GM12878 (cell line): ENCODE data around the gene PAQR5. TPM values are rescaled to one million over a fixed set of nuclear protein-coding genes. Genes with fewer than 3 reads are reported as not detected.

Source experiments
- ATAC-seq: fragments of 200-7000 bp; cut with Tn5 transposase; 3 replicates; pipeline ENCODE4 v1.9.1; 2020; ENCODE audit warnings: mild to moderate bottlenecking, moderate library complexity
- BruUV-seq: library from RNA; stranded (reverse); fragments of 400-500 nt; replicated peaks from 2 replicates; lab custom pipeline; 2021; lab: Mats Ljungman, UMichigan
- CTCF ChIA-PET: fragments of 300-600 bp; sonication (Branson Sonifier 250); formaldehyde crosslinking; extraction: SDS; loops from one replicate; lab custom pipeline; 2021; ENCODE audit warnings: inconsistent platforms; lab: Yijun Ruan, JAX
- POLR2A ChIA-PET: fragments of 350-600 bp; formaldehyde crosslinking; extraction: SDS; loops from one replicate; lab custom pipeline; 2021; ENCODE audit warnings: inconsistent platforms; lab: Charles Lee
- RAD21 ChIA-PET: fragments of 300-600 bp; sonication (Branson Sonifier 250); formaldehyde crosslinking; loops from one replicate; lab custom pipeline; 2023; ENCODE audit warnings: antibody characterized with exemption; ENCODE audit not compliant: unreplicated experiment; lab: Charles Lee
- SMC1A ChIA-PET: fragments of 300-600 bp; sonication (Branson Sonifier 250); formaldehyde crosslinking; loops from one replicate; lab custom pipeline; 2023; ENCODE audit not compliant: unreplicated experiment, uncharacterized antibody; lab: Charles Lee
- DNase-seq: peaks from one replicate; pipeline ENCODE4 v3.0.0-alpha.2; 2011; ENCODE audit warnings: low read depth, low spot score
- FAIRE-seq: peaks from 3 replicates; lab custom pipeline; 2011; peaks lifted over from hg19 to GRCh38; lab: Jason Lieb, UNC
- H2AFZ ChIP-seq: 2 replicates; pipeline ENCODE4 v1.6.0; 2011; ENCODE audit warnings: low read depth, low read length, control low read depth; ENCODE audit not compliant: control insufficient read depth
- H3K27ac ChIP-seq: 2 replicates; pipeline ENCODE4 v1.5.1; 2011; ENCODE audit warnings: control low read depth; ENCODE audit not compliant: control insufficient read depth, insufficient read depth
- H3K27me3 ChIP-seq, 2 experiments: replicated peaks in 1 of 2; 2 replicates each; pipeline versions ENCODE4 v1.6.0 to v1.6.1; 2011; ENCODE audit warnings: low read length in 1 of 2; ENCODE audit not compliant: control insufficient read depth in 2 of 2, insufficient read depth in 2 of 2
- H3K36me3 ChIP-seq, 2 experiments: 2 replicates each; pipeline ENCODE4 v1.5.1; 2011; ENCODE audit warnings: low read length in 1 of 2; ENCODE audit not compliant: control insufficient read depth in 2 of 2, insufficient read depth in 2 of 2
- H3K4me1 ChIP-seq: 2 replicates; pipeline ENCODE4 v1.6.1; 2011; ENCODE audit warnings: mild to moderate bottlenecking, low read length, moderate library complexity, mixed read lengths; ENCODE audit not compliant: control insufficient read depth, insufficient read depth
- H3K4me2 ChIP-seq: 2 replicates; pipeline ENCODE4 v1.6.0; 2011; ENCODE audit warnings: control low read depth; ENCODE audit not compliant: control insufficient read depth, insufficient read depth
- H3K4me3 ChIP-seq: fragments of 200-600 bp; sonication (generic); 2 replicates; pipeline ENCODE4 v1.5.1; 2016
- H3K79me2 ChIP-seq: 2 replicates; pipeline ENCODE4 v1.6.0; 2011; ENCODE audit warnings: low read length; ENCODE audit not compliant: control insufficient read depth, insufficient read depth
- H3K9ac ChIP-seq: 2 replicates; pipeline ENCODE4 v1.8.0; 2011; ENCODE audit warnings: low read length, control low read depth, mixed read lengths; ENCODE audit not compliant: control insufficient read depth, insufficient read depth
- H3K9me3 ChIP-seq: replicated peaks from 3 replicates; pipeline ENCODE4 v1.5.1; 2011; ENCODE audit warnings: mild to moderate bottlenecking, low read length; ENCODE audit not compliant: control insufficient read depth, insufficient read depth
- H4K20me1 ChIP-seq: 2 replicates; pipeline ENCODE4 v1.6.0; 2011; ENCODE audit not compliant: control insufficient read depth, insufficient read depth
- ASH2L ChIP-seq: fragments of 300-600, 200-600 bp; sonication (generic); IDR thresholded peaks from 2 replicates; pipeline ENCODE4 v1.6.1; 2017; ENCODE audit warnings: low read depth, mild to moderate bottlenecking, borderline replicate concordance
- BCL11A ChIP-seq: IDR thresholded peaks from 2 replicates; pipeline ENCODE4 v1.6.1; 2011; ENCODE audit warnings: low read depth, low read length
- GABPA ChIP-seq: IDR thresholded peaks from 2 replicates; pipeline ENCODE4 v1.6.1; 2014; ENCODE audit warnings: antibody characterized with exemption, low read depth, mild to moderate bottlenecking, inconsistent platforms
- MAX ChIP-seq: IDR thresholded peaks from 2 replicates; pipeline ENCODE4 v1.6.1; 2012; ENCODE audit warnings: low read depth, low read length, improper control_type of control experiment
- NR2F1 ChIP-seq: fragments of 450-650 bp; conservative IDR thresholded peaks from 2 replicates; pipeline ENCODE4 v1.6.1; 2017; ENCODE audit warnings: mild to moderate bottlenecking
- POLR2A ChIP-seq: IDR thresholded peaks from 2 replicates; pipeline ENCODE4 v1.6.1; 2011; ENCODE audit warnings: low read depth, mild to moderate bottlenecking, low read length
- RB1 ChIP-seq: fragments of 450-650 bp; formaldehyde crosslinking; IDR thresholded peaks from 2 replicates; pipeline ENCODE4 v1.6.1; 2017; ENCODE audit warnings: mild to moderate bottlenecking, borderline replicate concordance
- RBBP5 ChIP-seq: fragments of 200-600 bp; sonication (generic); conservative IDR thresholded peaks from 2 replicates; pipeline ENCODE4 v1.6.1; 2016
- REST ChIP-seq: IDR thresholded peaks from 2 replicates; pipeline ENCODE4 v1.6.1; 2012; ENCODE audit warnings: mild to moderate bottlenecking, low read depth, low read length
- RUNX3 ChIP-seq: IDR thresholded peaks from 2 replicates; pipeline ENCODE4 v1.6.1; 2012; ENCODE audit warnings: low read length, inconsistent platforms
- STAT3 ChIP-seq: IDR thresholded peaks from 2 replicates; pipeline ENCODE4 v1.6.1; 2011; ENCODE audit warnings: low read depth, low read length, improper control_type of control experiment
- WGBS: methylation state at CpG from one replicate; pipeline ENCODE4 v1.1.6; 2016; ENCODE audit warnings: low lambda C conversion rate; ENCODE audit not compliant: insufficient replicate concordance, insufficient coverage; ENCODE audit errors: missing lambda C conversion rate; 5-methylcytosine and 5-hydroxymethylcytosine counted together
- in situ Hi-C: fragments of 300-500 bp; cut with MboI; formaldehyde crosslinking; loops from 9 replicates; pipeline ENCODE4 v1.14.3; 2018; ENCODE audit warnings: mixed read lengths
- intact Hi-C: fragments of 100-400 bp; cut with micrococcal nuclease; formaldehyde crosslinking; loops from one replicate; pipeline ENCODE4 v1.14.2; 2022; ENCODE audit not compliant: unreplicated experiment
- polyA plus RNA-seq, 11 experiments: library from polyadenylated mRNA; depleted of rRNA in 4 of 11; unstranded in 6 of 11; stranded (reverse) in 5 of 11; fragments of >200 nt; fragmentation: Nextera tagmentation in 4 of 11; fragmentation: Illumina TruSeq in 1 of 11; extraction: Ambion mirVana in 4 of 11; extraction: Trizol in 1 of 11; gene quantifications; 1 replicate in 1 of 11; 2 replicates in 10 of 11; pipeline versions ENCODE4 v1.2.1 to v1.2.3, GENCODE V29; 2011 to 2016; ENCODE audit warnings: inconsistent platforms in 2 of 11, missing spikeins in 2 of 11, low read depth in 1 of 11
- total RNA-seq, 4 experiments: library from RNA; depleted of rRNA in 3 of 4; stranded (reverse); fragments of >200 nt in 3 of 4; fragmentation: Illumina TruSeq in 1 of 4; extraction: Trizol in 1 of 4; gene quantifications; 2 replicates each; pipeline versions ENCODE4 v1.2.1 to v1.2.3, GENCODE V29; 2013 to 2021

Gene PAQR5
- total and polyA plus RNA-seq, 10 of the 15 experiments (the other 5 are each of a cell fraction or from before 2014, with no cell fraction given), result 0.02 to 0.03 TPM; not detected in 8

GRCh38 chr15:69277316-69277715 is 21.4 kb upstream of the PAQR5 start:
- SMC1A ChIA-PET, result interaction anchor here (0.6 kb wide), 1 partner anchor 218 kb away, joined by 3 read pairs; no protein-coding TSS in a partner anchor
- H3K4me2 ChIP-seq, result no peak overlapping the region
- CTCF ChIA-PET, result interaction anchor here (1.1 to 1.7 kb wide), 2 partner anchors 43 to 117 kb away, joined by 3 read pairs; no protein-coding TSS in a partner anchor
- H3K9ac ChIP-seq, result no peak overlapping the region
- H3K4me1 ChIP-seq, result no peaks in the 10 kb centered on the region
- no peaks in the 10 kb centered on the region for H3K9me3 ChIP-seq
- intact Hi-C loops, result no loop called here
- no peaks in the 10 kb centered on the region for H3K36me3 ChIP-seq
- H3K27me3 ChIP-seq, result no peaks in the 10 kb centered on the region; a peak in 1 of 4 replicates
- WGBS, result 51% methylated on average over 9 of the region's 9 CpGs
- in situ Hi-C loops, result no loop called here
- RAD21 ChIA-PET, result no interaction called here
- H3K79me2 ChIP-seq, result no peaks in the 10 kb centered on the region
- ATAC-seq (no peak), FAIRE-seq (no peak), DNase-seq (no peak)
- TF ChIP-seq RB1 (no peak), RUNX3 (no peak), REST (no peak), RBBP5 (no peak), MAX (no peak), BCL11A (no peak), NR2F1 (no peak), GABPA (no peak), ASH2L (no peak), POLR2A (no peak), STAT3 (no peak)
- H2AFZ ChIP-seq, result no peak overlapping the region
- POLR2A ChIA-PET, result no interaction called here
- no peak overlapping the region for H3K27ac ChIP-seq
- no peak overlapping the region for H3K4me3 ChIP-seq
- H4K20me1 ChIP-seq, result no peaks in the 10 kb centered on the region
- BruUV-seq, result no TSS peak
